HG03520 (cell line): ENCODE data around the gene TOR1AIP2.
"Not testable (repeated sequence)": the region's sequence is repeated elsewhere in the genome, so short reads cannot be mapped to it uniquely, and the experiment has no call there.

Experiments
- ATAC-seq: cut with Tn5 transposase; IDR thresholded peaks from one replicate; pipeline ENCODE4 v1.9.1; 2021; ENCODE audit warnings: mild to moderate bottlenecking, moderate library complexity; ENCODE audit not compliant: unreplicated experiment

TOR1AIP2 gene

GRCh38 chr1:179808503-179808902 lies 69.1 kb downstream of the TOR1AIP2 start:
- ATAC-seq: no peak

DNA sequence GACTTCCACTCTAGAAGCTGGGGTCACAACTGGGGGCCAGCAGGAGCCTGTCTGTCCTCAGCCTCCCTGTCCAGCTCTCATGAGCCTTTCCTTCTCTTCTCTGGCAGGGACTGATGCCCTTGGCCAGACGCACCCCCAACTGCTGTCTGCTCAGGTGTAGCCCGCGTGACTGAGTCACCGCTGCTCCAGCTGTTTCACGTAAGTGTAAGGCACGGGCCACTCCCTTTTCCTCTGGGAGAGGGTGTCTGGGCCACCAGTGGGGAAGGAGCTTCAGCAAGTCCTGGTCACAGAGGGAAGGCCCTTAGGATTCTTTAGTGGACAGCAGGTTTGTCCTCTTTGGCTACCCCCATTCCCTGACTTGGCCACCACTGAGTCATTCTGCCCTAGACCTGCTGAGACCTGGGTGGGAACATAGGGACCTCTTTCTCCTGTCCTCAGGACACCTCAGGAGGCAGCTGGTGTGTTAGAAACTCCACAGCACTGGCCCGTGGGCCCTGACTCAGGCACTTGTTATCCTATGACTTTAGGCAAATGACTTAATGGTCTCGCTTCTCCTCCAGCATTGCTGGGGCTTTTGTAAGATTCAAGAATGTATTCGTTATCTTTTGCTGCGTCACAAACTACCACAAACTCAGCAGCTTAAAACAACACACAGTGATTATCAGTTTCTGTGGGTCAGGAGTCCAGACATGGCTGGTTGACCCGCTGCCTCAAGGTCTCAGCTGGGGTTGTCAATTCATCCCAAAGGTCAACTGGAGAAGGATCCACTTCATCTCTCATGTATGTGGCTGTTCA lies 69.7 kb downstream of the TOR1AIP2 start:
- ATAC-seq: no peak

- ATAC-seq: no peak
Measured at GRCh38 chr1:179807291-179807690, 70.3 kb downstream of the TOR1AIP2 start.

DNA sequence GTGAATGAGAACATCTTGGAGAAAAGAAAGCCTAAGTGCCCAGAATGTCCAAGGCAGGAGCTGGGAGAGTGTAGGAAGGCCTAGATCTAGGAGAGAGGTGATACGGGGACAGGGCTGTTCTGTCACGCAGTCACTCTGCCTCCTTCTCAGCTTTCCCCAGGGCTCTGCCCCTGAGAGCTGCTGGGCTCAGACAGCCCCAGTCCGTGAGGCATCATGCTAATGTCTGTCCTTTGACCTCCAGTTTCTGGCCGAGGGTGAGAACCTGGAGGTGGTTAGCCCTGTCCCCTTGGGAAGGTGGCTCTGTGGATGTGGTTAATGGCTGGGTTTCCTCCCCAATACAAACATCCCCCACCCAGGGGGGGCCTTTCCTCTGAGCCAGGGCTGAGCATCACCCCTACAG lies 71.3 kb downstream of the TOR1AIP2 start:
- ATAC-seq: no peak

DNA sequence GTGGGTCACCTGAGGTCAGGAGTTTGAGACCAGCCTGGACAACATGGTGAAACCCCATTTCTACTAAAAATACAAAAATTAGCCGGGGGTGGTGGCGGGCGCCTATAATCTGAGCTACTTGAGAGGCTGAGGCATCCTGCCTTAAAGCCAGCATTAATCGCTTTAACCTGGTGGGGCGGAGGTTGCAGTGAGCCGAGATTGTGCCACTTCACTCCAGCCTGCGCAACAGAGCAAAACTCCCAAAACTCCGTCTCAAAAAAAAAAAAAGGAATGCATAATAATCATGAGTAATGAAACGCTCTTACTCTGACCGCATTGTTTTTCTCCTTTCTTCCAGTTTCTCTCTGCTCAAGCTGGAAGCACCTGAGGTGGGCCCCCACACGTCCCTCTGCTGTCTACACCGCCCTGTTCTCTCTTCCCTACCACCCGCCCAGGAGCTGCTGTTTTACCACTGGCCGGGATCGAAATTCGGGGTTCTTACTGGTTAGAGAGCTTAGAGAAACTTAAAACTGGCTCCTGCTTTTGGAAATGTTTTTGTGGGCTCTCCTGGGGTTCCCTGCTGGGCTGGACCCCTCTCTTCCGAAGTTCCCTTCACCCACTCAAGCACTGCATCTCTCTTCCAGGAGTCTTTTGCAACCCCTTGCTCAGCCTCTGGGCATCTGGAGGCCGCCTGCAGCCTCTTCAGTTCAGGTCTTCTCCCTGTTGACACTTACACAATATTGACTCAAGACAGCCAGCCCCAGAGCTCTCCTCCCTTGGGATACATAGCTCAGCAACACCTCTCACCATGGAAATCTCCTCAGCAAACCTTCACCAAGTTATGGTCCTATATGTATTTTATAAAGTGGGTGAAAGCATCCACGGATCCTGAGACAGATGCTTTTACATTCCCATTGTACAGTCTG lies 72.1 kb downstream of the TOR1AIP2 start:
- ATAC-seq: no peak

DNA sequence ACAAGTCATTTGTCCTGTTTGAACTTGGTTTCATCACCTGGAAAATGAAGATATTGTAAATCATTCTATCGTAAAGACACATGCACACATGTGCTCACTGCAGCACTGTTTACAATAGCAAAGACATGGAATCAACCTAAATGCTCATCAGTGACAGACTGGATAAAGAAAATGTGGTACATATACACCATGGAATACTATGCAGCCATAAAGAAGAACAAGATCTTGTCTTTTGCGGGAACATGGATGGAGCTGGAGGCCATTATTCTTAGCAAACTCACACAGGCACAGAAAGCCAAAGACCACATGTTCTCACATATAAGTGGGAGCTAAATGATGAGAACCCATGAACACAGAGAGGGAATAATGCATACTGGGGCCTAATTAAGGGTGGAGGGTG lies 73.2 kb downstream of the TOR1AIP2 start:
- ATAC-seq: not testable (repeated sequence)

GRCh38 chr1:179803918-179804317 lies 73.7 kb downstream of the TOR1AIP2 start:
- ATAC-seq: no peak

DNA sequence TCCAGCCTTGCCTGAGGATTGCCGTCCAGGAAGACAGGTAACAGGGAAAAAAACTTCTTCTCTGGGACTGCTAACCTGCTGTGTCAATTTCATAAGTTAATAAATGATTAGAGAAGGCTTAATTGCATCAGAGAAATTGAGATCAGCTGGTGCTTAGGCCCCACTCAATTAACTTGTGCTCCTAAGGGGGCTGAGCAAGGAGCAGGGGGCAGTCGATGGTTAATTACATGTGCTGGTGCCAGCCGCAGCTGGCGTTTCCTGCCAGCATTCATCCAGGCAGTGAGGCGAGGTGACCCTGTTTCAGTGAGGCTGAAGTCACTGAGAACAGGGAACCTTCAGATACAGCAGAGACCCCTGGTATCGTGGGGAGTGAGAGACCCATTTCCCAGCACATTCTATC lies 74.5 kb downstream of the TOR1AIP2 start:
- ATAC-seq: no peak

- ATAC-seq: no peak
Measured at GRCh38 chr1:179800481-179800880, 77.1 kb downstream of the TOR1AIP2 start.

DNA sequence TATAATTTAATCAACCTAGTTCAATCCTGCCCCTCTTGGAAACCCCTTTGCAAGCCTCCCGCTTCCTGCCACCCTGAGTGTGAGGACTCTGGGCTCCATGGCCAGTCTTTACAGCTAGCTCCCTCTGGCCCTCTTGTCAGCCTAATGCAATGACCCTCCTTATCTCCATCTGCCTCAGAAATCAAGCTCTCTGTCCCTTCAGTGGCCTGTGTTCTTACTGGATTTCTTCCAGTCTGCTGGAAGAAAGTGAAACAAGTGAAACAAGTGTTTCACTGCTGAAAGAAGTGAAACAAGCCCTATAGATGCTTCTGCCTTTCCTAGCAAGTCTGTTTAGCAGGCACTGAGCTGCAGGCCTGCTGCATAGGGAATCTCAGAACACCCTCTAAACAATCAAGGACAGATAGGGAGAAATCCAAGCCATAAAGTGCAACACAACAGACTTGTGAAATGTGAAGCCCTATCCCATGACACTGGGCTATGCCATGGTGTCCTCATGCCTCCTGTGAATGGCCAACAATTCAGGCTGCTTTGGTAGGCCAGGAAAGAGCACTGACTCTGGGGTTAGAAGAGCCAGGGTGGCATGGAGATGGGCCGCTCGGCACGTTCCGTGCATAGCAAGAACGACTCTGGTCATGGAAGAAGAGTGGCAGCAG lies 78.6 kb downstream of the TOR1AIP2 start:
- no peak for ATAC-seq

GRCh38 chr1:179798213-179798863 lies 79.3 kb downstream of the TOR1AIP2 start:
- no peak for ATAC-seq

DNA sequence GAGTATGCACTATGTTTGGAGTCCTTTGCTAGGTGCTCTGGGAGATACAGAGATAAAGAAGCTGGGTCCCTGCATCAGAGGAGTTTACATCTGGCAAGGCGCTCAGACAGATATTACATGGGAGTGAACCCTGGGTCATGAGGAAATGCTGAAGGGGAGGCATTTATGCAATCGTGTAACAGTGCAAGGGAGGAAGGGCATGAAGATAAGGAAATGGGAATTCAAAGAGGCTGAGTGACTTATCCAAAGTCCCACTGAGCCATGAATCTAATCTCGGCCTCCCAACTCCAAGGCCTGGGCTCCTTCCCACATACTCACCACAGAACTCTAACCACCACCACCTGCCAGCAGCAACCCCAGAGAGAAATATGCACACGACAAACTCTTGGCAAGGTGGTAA lies 82.9 kb downstream of the TOR1AIP2 start:
- no peak for ATAC-seq

- ATAC-seq: no peak
Measured at GRCh38 chr1:179794146-179794545, 83.5 kb downstream of the TOR1AIP2 start.

- no peak for ATAC-seq
Measured at GRCh38 chr1:179793281-179793680, 84.3 kb downstream of the TOR1AIP2 start.
